HepG2 (cell line): ENCODE results near the gene TMX3. TPM values are rescaled to one million over a fixed set of nuclear protein-coding genes. Genes with fewer than 3 reads are reported as not detected.

Experiments
- ATAC-seq: fragments of 200-7000 bp; cut with Tn5 transposase; 3 replicates; pipeline ENCODE4 v1.9.1; 2020; ENCODE audit warnings: mild to moderate bottlenecking, moderate library complexity
- BruUV-seq: library from RNA; stranded (reverse); fragments of 400-500 nt; replicated peaks from 2 replicates; lab custom pipeline; 2021; lab: Mats Ljungman, UMichigan
- CTCF ChIA-PET: fragments of 300-600 bp; formaldehyde crosslinking; extraction: SDS; loops from one replicate; lab custom pipeline; 2021; ENCODE audit warnings: low total read pairs, inconsistent platforms, low intra/inter-chr PET ratio; lab: Yijun Ruan, JAX
- POLR2A ChIA-PET: fragments of 350-600 bp; sonication (Branson Sonifier 250); formaldehyde crosslinking; loops from one replicate; lab custom pipeline; 2020; ENCODE audit warnings: antibody characterized with exemption, inconsistent platforms; lab: Yijun Ruan, JAX
- DNase-seq: peaks from one replicate; pipeline ENCODE4 v3.0.0-alpha.2; 2015; ENCODE audit warnings: low spot score
- FAIRE-seq: peaks from 3 replicates; lab custom pipeline; 2011; peaks lifted over from hg19 to GRCh38; lab: Jason Lieb, UNC
- H2AFZ ChIP-seq: one replicate; pipeline ENCODE4 v1.6.1; 2011; ENCODE audit warnings: low read length, inconsistent platforms
- H3K27ac ChIP-seq: fragments of 300-600 bp; 3 replicates; pipeline ENCODE4 v1.8.0; 2011; ENCODE audit warnings: mixed run types, mild to moderate bottlenecking, mixed read lengths, low read length, inconsistent platforms; ENCODE audit not compliant: insufficient read depth; ENCODE audit errors: extremely low read length
- H3K27me3 ChIP-seq, 2 experiments: fragments of 200-600 bp in 1 of 2; 2 replicates in 1 of 2; 3 replicates in 1 of 2; pipeline versions ENCODE4 v1.6.0 to v1.8.0; 2011; ENCODE audit warnings: low read length in 2 of 2, mild to moderate bottlenecking in 2 of 2, moderate library complexity in 2 of 2, inconsistent platforms in 1 of 2; ENCODE audit not compliant: insufficient read depth in 2 of 2, control insufficient read depth in 1 of 2
- H3K36me3 ChIP-seq, 2 experiments: fragments of 200-600 bp in 1 of 2; replicated peaks in 1 of 2; 2 replicates in 1 of 2; 3 replicates in 1 of 2; pipeline versions ENCODE4 v1.5.1 to v1.8.0; 2011; ENCODE audit warnings: low read length in 2 of 2, inconsistent platforms in 1 of 2; ENCODE audit not compliant: insufficient read depth in 2 of 2, control insufficient read depth in 1 of 2
- H3K4me1 ChIP-seq: 2 replicates; pipeline ENCODE4 v1.5.1; 2012; ENCODE audit warnings: low read length, inconsistent platforms; ENCODE audit not compliant: insufficient read depth
- H3K4me2 ChIP-seq: 2 replicates; pipeline ENCODE4 v1.6.0; 2011; ENCODE audit warnings: low read depth, low read length, inconsistent platforms
- H3K4me3 ChIP-seq, 3 experiments: fragments of 200-600 bp in 1 of 3; sonication (generic), shearing (Covaris generic) in 1 of 3; replicated peaks in 1 of 3; 2 replicates each; pipeline ENCODE4 v1.5.1; 2011 to 2016; ENCODE audit warnings: low read length in 3 of 3, inconsistent platforms in 2 of 3, low read depth in 2 of 3, mild to moderate bottlenecking in 2 of 3, control low read depth in 1 of 3, mixed read lengths in 1 of 3; ENCODE audit not compliant: insufficient read depth in 1 of 3
- H3K79me2 ChIP-seq: one replicate; pipeline ENCODE4 v1.6.1; 2011; ENCODE audit warnings: low read length, inconsistent platforms; ENCODE audit not compliant: insufficient read depth
- H3K9ac ChIP-seq: 2 replicates; pipeline ENCODE4 v1.6.0; 2011; ENCODE audit warnings: mild to moderate bottlenecking, low read depth, low read length, inconsistent platforms; ENCODE audit not compliant: insufficient read depth
- H3K9me3 ChIP-seq: 2 replicates; pipeline ENCODE4 v1.5.1; 2012; ENCODE audit warnings: mild to moderate bottlenecking, low read length
- H4K20me1 ChIP-seq: 2 replicates; pipeline ENCODE4 v1.6.0; 2011; ENCODE audit warnings: inconsistent platforms, mild to moderate bottlenecking, low read length, moderate library complexity; ENCODE audit not compliant: insufficient read depth
- CHD2 ChIP-seq: IDR thresholded peaks from 2 replicates; pipeline ENCODE4 v1.6.1; 2011; ENCODE audit warnings: low read depth, low read length, improper control_type of control experiment
- MAFF ChIP-seq: IDR thresholded peaks from 2 replicates; pipeline ENCODE4 v1.6.1; 2011; ENCODE audit warnings: low read depth, low read length, improper control_type of control experiment
- MAFK ChIP-seq, 2 experiments: IDR thresholded peaks in 1 of 2; conservative IDR thresholded peaks in 1 of 2; 2 replicates each; pipeline ENCODE4 v1.6.1; 2011; ENCODE audit warnings: improper control_type of control experiment in 2 of 2, low read length in 2 of 2
- NFIB ChIP-seq: sonication (generic); formaldehyde crosslinking; IDR thresholded peaks from 2 replicates; pipeline ENCODE4 v1.9.0; 2021; ENCODE audit warnings: missing genetic modification reagents, mild to moderate bottlenecking, borderline replicate concordance
- ZNF235 ChIP-seq: sonication (generic); formaldehyde crosslinking; IDR thresholded peaks from 2 replicates; pipeline ENCODE4 v1.8.1; 2023; ENCODE audit warnings: mild to moderate bottlenecking, missing genetic modification reagents, borderline replicate concordance
- ZNF329 ChIP-seq: sonication (generic); formaldehyde crosslinking; IDR thresholded peaks from 2 replicates; pipeline ENCODE4 v1.9.0; 2021; ENCODE audit warnings: low read depth, mild to moderate bottlenecking, missing genetic modification reagents
- ZNF724P ChIP-seq: sonication (generic); formaldehyde crosslinking; IDR thresholded peaks from 2 replicates; pipeline ENCODE4 v1.8.0; 2022; ENCODE audit warnings: missing genetic modification reagents, borderline replicate concordance
- in situ Hi-C: cut with HindIII; loops from 2 replicates; pipeline ENCODE4 v1.10.0; 2017; ENCODE audit warnings: low pct_unique_long_range_greater_than_20kb; ENCODE audit not compliant: extremely low pct_ligation_motif_present
- intact Hi-C: fragments of 100-400 bp; cut with micrococcal nuclease; formaldehyde crosslinking; loops from one replicate; pipeline ENCODE4 v1.10.0; 2022; ENCODE audit not compliant: unreplicated experiment
- polyA plus RNA-seq, 8 experiments: library from polyadenylated mRNA; depleted of rRNA in 3 of 8; stranded (reverse) in 7 of 8; unstranded in 1 of 8; fragments of >200 nt; fragmentation: Illumina TruSeq in 4 of 8; extraction: Trizol in 4 of 8; gene quantifications; 2 replicates each; pipeline versions ENCODE4 v1.2.1 to v1.2.3, GENCODE V29; 2011 to 2016; ENCODE audit warnings: low read depth in 4 of 8, missing spikeins in 1 of 8, mixed read lengths in 1 of 8; ENCODE audit not compliant: insufficient read depth in 1 of 8
- total RNA-seq, 5 experiments: library from RNA; depleted of rRNA; stranded (reverse); fragments of >200 nt; fragmentation: Illumina TruSeq; extraction: Trizol; gene quantifications; 2 replicates each; pipeline ENCODE4 v1.2.3, GENCODE V29; 2016; ENCODE audit warnings: low read depth in 1 of 5
- TF ChIP-seq, protein P1 (sequence below): sonication (generic); formaldehyde crosslinking; IDR thresholded peaks from 2 replicates; pipeline ENCODE4 v1.4.0; 2020; ENCODE audit warnings: missing genetic modification reagents, borderline replicate concordance

Gene TMX3
- total and polyA plus RNA-seq, 2 of the 13 experiments (the other 11 are each of a cell fraction or from before 2014, with no cell fraction given): 12.9 to 25.0 TPM

DNA sequence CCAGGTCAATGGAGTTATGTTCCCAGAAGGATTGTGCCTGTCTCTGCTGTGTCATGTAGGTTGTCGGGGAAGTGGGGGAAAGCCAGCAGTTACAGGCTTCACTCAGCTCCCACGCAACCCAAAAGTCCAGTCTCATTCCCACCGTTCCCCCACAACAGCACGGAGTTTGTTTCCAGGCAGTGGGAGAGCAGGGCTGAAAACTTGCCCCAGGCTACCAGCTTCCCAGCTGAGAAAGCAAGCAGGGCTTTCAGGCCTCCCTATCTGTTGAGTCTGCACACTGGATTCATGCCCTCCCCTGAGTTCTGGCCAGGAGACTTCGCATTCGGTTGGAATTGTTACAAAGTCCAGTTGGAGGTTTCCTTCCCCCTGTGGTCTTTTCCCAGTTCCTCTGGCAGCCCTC lies 76.3 kb downstream of the TMX3 start (continued):
- TF ChIP-seq, protein P1, sequence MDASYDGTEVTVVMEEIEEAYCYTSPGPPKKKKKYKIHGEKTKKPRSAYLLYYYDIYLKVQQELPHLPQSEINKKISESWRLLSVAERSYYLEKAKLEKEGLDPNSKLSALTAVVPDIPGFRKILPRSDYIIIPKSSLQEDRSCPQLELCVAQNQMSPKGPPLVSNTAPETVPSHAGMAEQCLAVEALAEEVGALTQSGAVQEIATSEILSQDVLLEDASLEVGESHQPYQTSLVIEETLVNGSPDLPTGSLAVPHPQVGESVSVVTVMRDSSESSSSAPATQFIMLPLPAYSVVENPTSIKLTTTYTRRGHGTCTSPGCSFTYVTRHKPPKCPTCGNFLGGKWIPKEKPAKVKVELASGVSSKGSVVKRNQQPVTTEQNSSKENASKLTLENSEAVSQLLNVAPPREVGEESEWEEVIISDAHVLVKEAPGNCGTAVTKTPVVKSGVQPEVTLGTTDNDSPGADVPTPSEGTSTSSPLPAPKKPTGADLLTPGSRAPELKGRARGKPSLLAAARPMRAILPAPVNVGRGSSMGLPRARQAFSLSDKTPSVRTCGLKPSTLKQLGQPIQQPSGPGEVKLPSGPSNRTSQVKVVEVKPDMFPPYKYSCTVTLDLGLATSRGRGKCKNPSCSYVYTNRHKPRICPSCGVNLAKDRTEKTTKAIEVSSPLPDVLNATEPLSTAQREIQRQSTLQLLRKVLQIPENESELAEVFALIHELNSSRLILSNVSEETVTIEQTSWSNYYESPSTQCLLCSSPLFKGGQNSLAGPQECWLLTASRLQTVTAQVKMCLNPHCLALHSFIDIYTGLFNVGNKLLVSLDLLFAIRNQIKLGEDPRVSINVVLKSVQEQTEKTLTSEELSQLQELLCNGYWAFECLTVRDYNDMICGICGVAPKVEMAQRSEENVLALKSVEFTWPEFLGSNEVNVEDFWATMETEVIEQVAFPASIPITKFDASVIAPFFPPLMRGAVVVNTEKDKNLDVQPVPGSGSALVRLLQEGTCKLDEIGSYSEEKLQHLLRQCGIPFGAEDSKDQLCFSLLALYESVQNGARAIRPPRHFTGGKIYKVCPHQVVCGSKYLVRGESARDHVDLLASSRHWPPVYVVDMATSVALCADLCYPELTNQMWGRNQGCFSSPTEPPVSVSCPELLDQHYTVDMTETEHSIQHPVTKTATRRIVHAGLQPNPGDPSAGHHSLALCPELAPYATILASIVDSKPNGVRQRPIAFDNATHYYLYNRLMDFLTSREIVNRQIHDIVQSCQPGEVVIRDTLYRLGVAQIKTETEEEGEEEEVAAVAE (CRISPR knock-in tag): no peak
- TF ChIP-seq ZNF235 (CRISPR knock-in tag): no peak
- no peak for TF ChIP-seq ZNF329 (CRISPR knock-in tag)
- no peak for TF ChIP-seq ZNF724P
- TF ChIP-seq, all 625 proteins: peak for 0

DNA sequence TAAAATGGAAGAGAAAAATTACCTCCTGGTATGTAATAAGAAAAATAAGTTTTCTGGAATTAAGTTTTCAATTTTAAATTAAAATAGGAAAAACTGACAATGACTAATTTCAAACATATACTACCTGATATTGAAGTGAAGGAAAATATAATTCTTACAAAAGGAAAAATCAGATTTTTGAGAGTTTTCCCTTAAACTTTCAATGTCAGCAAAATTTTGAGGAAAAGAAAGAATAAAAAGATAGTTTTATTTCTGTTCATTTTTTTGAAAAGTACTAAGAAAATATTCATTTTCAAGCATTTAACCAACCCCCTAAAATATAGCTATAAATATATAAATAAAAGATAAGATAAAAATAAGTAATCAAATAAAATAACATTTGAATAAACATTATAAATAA lies 87.1 kb downstream of the TMX3 start:
- Histone ChIP-seq H3K4me1 (no peaks in the 10 kb centered on the region), H3K27me3 (no peaks in the 10 kb centered on the region), H3K9ac (no peak overlapping the region), H2AFZ (no peak overlapping the region), H3K4me3 (no peak overlapping the region), H3K4me2 (no peak overlapping the region), H3K36me3 (no peaks in the 10 kb centered on the region), H4K20me1 (no peaks in the 10 kb centered on the region), H3K27ac (no peak overlapping the region), H3K79me2 (no peaks in the 10 kb centered on the region), H3K9me3 (no peaks in the 10 kb centered on the region)
- DNase-seq: no peak
- POLR2A ChIA-PET: no interaction called here
- CTCF ChIA-PET: no interaction called here
- in situ Hi-C loops: loop anchor here (10.0 kb wide), 1 partner anchor 1113 kb away; the partner anchor contains the start of gene DSEL
- TF ChIP-seq NFIB (CRISPR knock-in tag): no peak
- TF ChIP-seq MAFF: peak; percentile 20; the same call in 1 of the 2 replicates
- TF ChIP-seq CHD2: no peak
- peak in 1 of 2 experiments; percentile 71; a peak in 2 of 4 replicates for TF ChIP-seq MAFK (conservative IDR thresholded peaks at IDR 0.05 in 1 of 2, IDR thresholded peaks at IDR 0.05 in 1 of 2; ENCODE audit: low read length in 2 of 2)
- BruUV-seq: no TSS peak
- intact Hi-C loops: no loop called here
- no peak for FAIRE-seq
- no peak for ATAC-seq

Other genes starting within 250 kb of the TMX3 start
- 3.7 and 4.4 TPM in 2 replicates for gene CCDC102B, start 83.0 kb upstream of the TMX3 start, total RNA-seq (2016; rRNA removed; fragmentation: Illumina TruSeq; extraction: Trizol)
- 2.3 TPM in 2 replicates for gene CCDC102B, start 83.0 kb upstream of the TMX3 start, polyA plus RNA-seq (2011; rRNA removed)